Hepatocyte (in vitro differentiated cells): ENCODE data around the gene MAP3K21. TPM values are rescaled to one million over a fixed set of nuclear protein-coding genes. Genes with fewer than 3 reads are reported as not detected.
A peak's percentile ranks its signal among the peaks of the same experiment; 100 is the strongest.

Experiments
- DNase-seq: peaks from one replicate; pipeline ENCODE4 v3.0.0-alpha.2; 2016; ENCODE audit warnings: low spot score
- H2AFZ ChIP-seq: fragments of 200-600 bp; sonication (generic); 2 replicates; pipeline ENCODE4 v1.6.0; 2016; ENCODE audit warnings: antibody characterized with exemption, mild to moderate bottlenecking
- H3K27ac ChIP-seq: fragments of 200-600 bp; sonication (generic); 2 replicates; pipeline ENCODE4 v1.5.1; 2016; ENCODE audit warnings: mild to moderate bottlenecking
- H3K27me3 ChIP-seq: fragments of 200-600 bp; sonication (generic); 2 replicates; pipeline ENCODE4 v1.6.1; 2016
- H3K36me3 ChIP-seq: fragments of 200-600 bp; sonication (generic); replicated peaks from 2 replicates; pipeline ENCODE4 v1.5.1; 2016; ENCODE audit warnings: low read depth; ENCODE audit not compliant: insufficient read depth
- H3K4me1 ChIP-seq: fragments of 200-600 bp; sonication (generic); 2 replicates; pipeline ENCODE4 v1.5.1; 2016; ENCODE audit warnings: mild to moderate bottlenecking, moderate library complexity; ENCODE audit not compliant: insufficient read depth
- H3K4me2 ChIP-seq: fragments of 200-600 bp; sonication (generic); 2 replicates; pipeline ENCODE4 v1.6.0; 2016
- H3K4me3 ChIP-seq: fragments of 200-600 bp; sonication (generic); 2 replicates; pipeline ENCODE4 v1.5.1; 2016; ENCODE audit warnings: mild to moderate bottlenecking
- H3K79me2 ChIP-seq: fragments of 200-600 bp; sonication (generic); 2 replicates; pipeline ENCODE4 v1.6.0; 2017; ENCODE audit warnings: mild to moderate bottlenecking
- H3K9me2 ChIP-seq: fragments of 200-600 bp; sonication (generic); replicated peaks from 2 replicates; pipeline ENCODE4 v1.6.0; 2017; ENCODE audit warnings: mild to moderate bottlenecking; ENCODE audit not compliant: insufficient read depth
- H3K9me3 ChIP-seq: fragments of 200-600 bp; sonication (generic); 2 replicates; pipeline ENCODE4 v1.5.1; 2016; ENCODE audit warnings: low read depth, mild to moderate bottlenecking
- H4K20me1 ChIP-seq: fragments of 200-600 bp; sonication (generic); 2 replicates; pipeline ENCODE4 v1.6.0; 2016; ENCODE audit warnings: mild to moderate bottlenecking; ENCODE audit not compliant: insufficient read depth, poor library complexity, severe bottlenecking
- EZH2 ChIP-seq: fragments of 200-600 bp; sonication (generic); IDR thresholded peaks from 2 replicates; pipeline ENCODE4 v1.6.1; 2016; ENCODE audit warnings: antibody characterized with exemption, mild to moderate bottlenecking, borderline replicate concordance
- EZH2phosphoT487 ChIP-seq: fragments of 200-600 bp; sonication (generic); IDR thresholded peaks from one replicate; pipeline ENCODE4 v1.6.1; 2018; ENCODE audit warnings: antibody characterized with exemption, mild to moderate bottlenecking, low read depth, moderate library complexity; ENCODE audit not compliant: unreplicated experiment, severe bottlenecking
- WGBS: methylation state at CpG from one replicate; pipeline ENCODE4 v1.1.6; 2016; ENCODE audit warnings: low lambda C conversion rate; ENCODE audit errors: missing lambda C conversion rate; 5-methylcytosine and 5-hydroxymethylcytosine counted together
- polyA plus RNA-seq: library from polyadenylated mRNA; unstranded; fragments of >200 nt; fragmentation: Nextera tagmentation; extraction: Ambion mirVana; gene quantifications from 2 replicates; pipeline ENCODE4 v1.2.1, GENCODE V29; 2016
- total RNA-seq: library from RNA; depleted of rRNA; stranded (reverse); fragments of >200 nt; gene quantifications from 2 replicates; pipeline ENCODE4 v1.2.3, GENCODE V29; 2014
- TF ChIP-seq, protein P1 (sequence below): fragments of 200-600 bp; sonication (generic); IDR thresholded peaks from 2 replicates; pipeline ENCODE4 v1.5.1; 2016; ENCODE audit warnings: antibody characterized with exemption, mild to moderate bottlenecking; ENCODE audit not compliant: poor library complexity

Gene MAP3K21
- total and polyA plus RNA-seq, 2 experiments from 2014 or later = 2.5 to 6.9 TPM

- Histone ChIP-seq H4K20me1 (no peaks in the 10 kb centered on the region), H3K9me2 (no peaks in the 10 kb centered on the region), H3K27ac (no peak overlapping the region), H3K79me2 (no peaks in the 10 kb centered on the region), H3K9me3 (no peaks in the 10 kb centered on the region), H2AFZ (no peak overlapping the region), H3K27me3 (no peaks in the 10 kb centered on the region), H3K4me3 (no peak overlapping the region), H3K4me1 (no peaks in the 10 kb centered on the region), H3K4me2 (no peak overlapping the region), H3K36me3 (no peaks in the 10 kb centered on the region)
- TF ChIP-seq, protein P1, sequence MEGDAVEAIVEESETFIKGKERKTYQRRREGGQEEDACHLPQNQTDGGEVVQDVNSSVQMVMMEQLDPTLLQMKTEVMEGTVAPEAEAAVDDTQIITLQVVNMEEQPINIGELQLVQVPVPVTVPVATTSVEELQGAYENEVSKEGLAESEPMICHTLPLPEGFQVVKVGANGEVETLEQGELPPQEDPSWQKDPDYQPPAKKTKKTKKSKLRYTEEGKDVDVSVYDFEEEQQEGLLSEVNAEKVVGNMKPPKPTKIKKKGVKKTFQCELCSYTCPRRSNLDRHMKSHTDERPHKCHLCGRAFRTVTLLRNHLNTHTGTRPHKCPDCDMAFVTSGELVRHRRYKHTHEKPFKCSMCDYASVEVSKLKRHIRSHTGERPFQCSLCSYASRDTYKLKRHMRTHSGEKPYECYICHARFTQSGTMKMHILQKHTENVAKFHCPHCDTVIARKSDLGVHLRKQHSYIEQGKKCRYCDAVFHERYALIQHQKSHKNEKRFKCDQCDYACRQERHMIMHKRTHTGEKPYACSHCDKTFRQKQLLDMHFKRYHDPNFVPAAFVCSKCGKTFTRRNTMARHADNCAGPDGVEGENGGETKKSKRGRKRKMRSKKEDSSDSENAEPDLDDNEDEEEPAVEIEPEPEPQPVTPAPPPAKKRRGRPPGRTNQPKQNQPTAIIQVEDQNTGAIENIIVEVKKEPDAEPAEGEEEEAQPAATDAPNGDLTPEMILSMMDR = no peak
- TF ChIP-seq EZH2 (no peak), EZH2phosphoT487 (no peak)
- 81% methylated on average over 5 of the region's 5 CpGs for WGBS
- DNase-seq = no peak
Measured at GRCh38 chr1:233299450-233299849, 28.1 kb upstream of the MAP3K21 start.

GRCh38 chr1:233300326-233300725 is 27.2 kb upstream of the MAP3K21 start:
- Histone ChIP-seq H3K4me2 (no peak overlapping the region), H3K9me2 (no peaks in the 10 kb centered on the region), H3K4me3 (no peak overlapping the region), H3K9me3 (no peaks in the 10 kb centered on the region), H4K20me1 (no peaks in the 10 kb centered on the region), H3K79me2 (no peaks in the 10 kb centered on the region), H3K27me3 (no peaks in the 10 kb centered on the region), H2AFZ (no peak overlapping the region), H3K27ac (no peak overlapping the region), H3K4me1 (no peaks in the 10 kb centered on the region), H3K36me3 (no peaks in the 10 kb centered on the region)
- DNase-seq = no peak
- TF ChIP-seq EZH2 = no peak
- TF ChIP-seq, protein P1 = no peak
- no peak for TF ChIP-seq EZH2phosphoT487
- 72% methylated on average over 2 of the region's 2 CpGs for WGBS

DNA sequence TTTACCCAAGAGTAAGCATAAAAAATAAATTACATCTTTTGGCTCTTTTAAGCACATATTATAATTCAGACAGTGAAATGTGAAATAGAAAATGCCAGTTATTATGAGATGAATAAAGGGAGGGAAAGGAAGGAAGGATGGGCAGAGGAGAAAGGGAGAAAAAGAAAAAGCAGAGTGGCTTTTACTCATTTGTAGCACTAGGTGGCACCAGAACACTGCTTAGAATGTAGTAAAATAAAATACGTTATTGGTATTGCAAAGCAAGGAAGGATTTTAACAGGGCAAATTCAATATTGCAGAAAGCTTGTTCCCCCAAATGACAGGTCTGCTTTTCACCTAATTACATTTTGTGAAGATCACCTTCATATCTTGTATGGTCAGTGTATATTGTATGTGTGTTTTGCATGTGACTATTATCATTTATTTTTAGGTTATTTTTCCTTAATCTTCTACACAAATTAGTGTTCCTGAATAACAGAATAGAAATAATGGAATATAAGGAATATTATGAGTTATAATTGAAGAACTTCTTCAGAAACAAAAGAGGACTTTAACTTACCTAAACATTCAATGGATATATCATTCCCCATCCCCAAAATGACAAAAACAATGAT is 22.9 kb upstream of the MAP3K21 start:
- Histone ChIP-seq H3K4me1 (no peaks in the 10 kb centered on the region), H4K20me1 (no peaks in the 10 kb centered on the region), H3K4me2 (no peak overlapping the region), H3K79me2 (no peaks in the 10 kb centered on the region), H3K27me3 (no peaks in the 10 kb centered on the region), H3K36me3 (no peaks in the 10 kb centered on the region), H2AFZ (no peak overlapping the region), H3K4me3 (no peak overlapping the region), H3K27ac (no peak overlapping the region), H3K9me2 (no peaks in the 10 kb centered on the region), H3K9me3 (no peaks in the 10 kb centered on the region)
- DNase-seq = peak; percentile 58
- TF ChIP-seq, protein P1 = peak; percentile 75
- TF ChIP-seq EZH2 (no peak), EZH2phosphoT487 (no peak)
- WGBS = 0% methylated on average over 1 of the region's 1 CpG
